K562 (cell line): ENCODE results near the gene ECHDC1. TPM values are rescaled to one million over a fixed set of nuclear protein-coding genes. Genes with fewer than 3 reads are reported as not detected.

Source experiments
- ATAC-seq: fragments of 200-7000 bp; cut with Tn5 transposase; 3 replicates; pipeline ENCODE4 v1.9.1; 2020; ENCODE audit warnings: moderate library complexity
- BruUV-seq: library from RNA; stranded (reverse); fragments of 400-500 nt; replicated peaks from 2 replicates; lab custom pipeline; 2021; lab: Mats Ljungman, UMichigan
- CTCF ChIA-PET: fragments of 300-600 bp; formaldehyde crosslinking; extraction: SDS; loops from one replicate; lab custom pipeline; 2021; ENCODE audit warnings: low intra/inter-chr PET ratio; lab: Yijun Ruan, JAX
- POLR2A ChIA-PET: fragments of 300-600, 350-650 bp; sonication (Branson Sonifier 250); formaldehyde crosslinking; extraction: SDS; loops from one replicate; lab custom pipeline; 2021; ENCODE audit warnings: antibody characterized with exemption, inconsistent platforms; lab: Yijun Ruan, JAX
- DNase-seq, 4 experiments: peaks; one replicate each; pipeline versions ENCODE4 v3.0.0 to v3.0.0-alpha.2; 2011 to 2018; ENCODE audit warnings: low spot score in 3 of 4, mixed read lengths in 3 of 4; ENCODE audit errors: extremely low read depth in 1 of 4
- FAIRE-seq: peaks from 2 replicates; lab custom pipeline; 2011; peaks lifted over from hg19 to GRCh38; lab: Jason Lieb, UNC
- H2AFZ ChIP-seq: 2 replicates; pipeline ENCODE4 v1.6.0; 2011; ENCODE audit warnings: low read depth, low read length, control low read depth, inconsistent platforms
- H3K27ac ChIP-seq: fragments of 200-600 bp; 3 replicates; pipeline ENCODE4 v1.8.0; 2011; ENCODE audit warnings: low read depth, mild to moderate bottlenecking, control low read depth, inconsistent platforms, low read length, moderate library complexity, mixed read lengths; ENCODE audit errors: extremely low read depth
- H3K27me3 ChIP-seq, 2 experiments: fragments of 300-600 bp in 1 of 2; 2 replicates in 1 of 2; 3 replicates in 1 of 2; pipeline versions ENCODE4 v1.6.0 to v1.8.0; 2011; ENCODE audit warnings: inconsistent platforms in 2 of 2, low read length in 2 of 2, mild to moderate bottlenecking in 1 of 2, mixed read lengths in 1 of 2, moderate library complexity in 1 of 2; ENCODE audit not compliant: control insufficient read depth in 2 of 2, insufficient read depth in 2 of 2
- H3K36me3 ChIP-seq: fragments of 300-600 bp; 3 replicates; pipeline ENCODE4 v1.8.0; 2011; ENCODE audit warnings: mild to moderate bottlenecking, low read length, inconsistent platforms; ENCODE audit not compliant: control insufficient read depth, insufficient read depth
- H3K4me1 ChIP-seq, 2 experiments: fragments of 200-600 bp in 1 of 2; replicated peaks in 1 of 2; 2 replicates in 1 of 2; 3 replicates in 1 of 2; pipeline versions ENCODE4 v1.5.1 to v1.8.0; 2011; ENCODE audit warnings: inconsistent platforms in 2 of 2, low read length in 2 of 2, mild to moderate bottlenecking in 1 of 2, mixed read lengths in 1 of 2, moderate library complexity in 1 of 2; ENCODE audit not compliant: control insufficient read depth in 2 of 2, insufficient read depth in 2 of 2
- H3K4me2 ChIP-seq: 2 replicates; pipeline ENCODE4 v1.6.1; 2011; ENCODE audit warnings: low read length, control low read depth, inconsistent platforms, mixed read lengths; ENCODE audit not compliant: insufficient read depth
- H3K4me3 ChIP-seq: fragments of 200-600 bp; sonication (generic), shearing (Covaris generic); 2 replicates; pipeline ENCODE4 v1.5.1; 2016; ENCODE audit warnings: control low read depth, inconsistent platforms
- H3K79me2 ChIP-seq: fragments of 200-600 bp; 3 replicates; pipeline ENCODE4 v1.8.0; 2011; ENCODE audit warnings: low read length, inconsistent platforms; ENCODE audit not compliant: control insufficient read depth, insufficient read depth
- H3K9ac ChIP-seq, 2 experiments: 2 replicates each; pipeline versions ENCODE4 v1.6.0 to v1.6.1; 2011; ENCODE audit warnings: low read depth in 2 of 2, low read length in 2 of 2, control low read depth in 1 of 2, inconsistent platforms in 1 of 2, mild to moderate bottlenecking in 1 of 2, mixed read lengths in 1 of 2; ENCODE audit not compliant: insufficient read depth in 1 of 2
- H3K9me1 ChIP-seq: one replicate; pipeline ENCODE4 v1.6.0; 2011; ENCODE audit warnings: inconsistent platforms, mild to moderate bottlenecking, low read length, moderate library complexity; ENCODE audit not compliant: control insufficient read depth, insufficient read depth
- H3K9me3 ChIP-seq: replicated peaks from 2 replicates; pipeline ENCODE4 v1.5.1; 2011; ENCODE audit warnings: low read depth, low read length, inconsistent platforms; ENCODE audit not compliant: control insufficient read depth, insufficient read depth
- H4K20me1 ChIP-seq: replicated peaks from 2 replicates; pipeline ENCODE4 v1.6.1; 2011; ENCODE audit warnings: low read length, inconsistent platforms, mixed read lengths; ENCODE audit not compliant: control insufficient read depth, insufficient read depth
- GABPB1 ChIP-seq: sonication (generic); formaldehyde crosslinking; IDR thresholded peaks from 2 replicates; pipeline ENCODE4 v1.8.0; 2022; ENCODE audit warnings: mild to moderate bottlenecking, missing genetic modification reagents
- JUN ChIP-seq, 2 experiments: sonication (generic) in 1 of 2; formaldehyde crosslinking in 1 of 2; IDR thresholded peaks; 2 replicates each; pipeline versions ENCODE4 v1.6.1 to v1.8.0; 2012 to 2022; ENCODE audit warnings: borderline replicate concordance in 2 of 2, mild to moderate bottlenecking in 2 of 2, improper control_type of control experiment in 1 of 2, low read depth in 1 of 2, low read length in 1 of 2, missing genetic modification reagents in 1 of 2
- MEIS2 ChIP-seq: fragments of 450-650 bp; IDR thresholded peaks from 2 replicates; pipeline ENCODE4 v1.6.1; 2014; ENCODE audit warnings: mild to moderate bottlenecking; ENCODE audit not compliant: partially characterized antibody
- MTA1 ChIP-seq: fragments of 450-650 bp; IDR thresholded peaks from 2 replicates; pipeline ENCODE4 v1.6.1; 2017; ENCODE audit warnings: borderline replicate concordance
- SAFB2 ChIP-seq: fragments of 200-400 bp; formaldehyde crosslinking; IDR thresholded peaks from 2 replicates; pipeline ENCODE4 v1.6.1; 2018; ENCODE audit warnings: borderline replicate concordance, low read length, low read depth, moderate library complexity; ENCODE audit not compliant: severe bottlenecking
- SIN3A ChIP-seq, 2 experiments: fragments of 150-350 bp in 1 of 2; IDR thresholded peaks; 2 replicates each; pipeline ENCODE4 v1.6.1; 2011 to 2016; ENCODE audit warnings: borderline replicate concordance in 2 of 2, low read depth in 2 of 2, low read length in 2 of 2, mild to moderate bottlenecking in 2 of 2, moderate library complexity in 2 of 2; ENCODE audit not compliant: control insufficient read depth in 1 of 2
- SLC30A9 ChIP-seq: fragments of 250-450 bp; sonication (Bioruptor Pico); IDR thresholded peaks from 2 replicates; pipeline ENCODE4 v1.8.0; 2022; ENCODE audit warnings: mild to moderate bottlenecking, moderate library complexity
- TCFL5 ChIP-seq: fragments of 250-450 bp; sonication (Bioruptor Pico); conservative IDR thresholded peaks from 2 replicates; pipeline ENCODE4 v1.6.1; 2021; ENCODE audit warnings: mild to moderate bottlenecking, moderate library complexity, matching md5 sums
- TEAD2 ChIP-seq: fragments of 450-650 bp; IDR thresholded peaks from 2 replicates; pipeline ENCODE4 v1.6.1; 2016; ENCODE audit warnings: missing genetic modification characterization, control low read depth, missing compliant biosample characterization
- U2AF1 ChIP-seq: fragments of 200-400 bp; formaldehyde crosslinking; optimal IDR thresholded peaks from 2 replicates; pipeline ENCODE3; 2017; ENCODE audit warnings: mild to moderate bottlenecking, low read depth, low read length, moderate library complexity
- ZNF23 ChIP-seq: fragments of 250-450 bp; sonication (Bioruptor Pico); IDR thresholded peaks from 2 replicates; pipeline ENCODE4 v1.4.0; 2020; ENCODE audit warnings: mild to moderate bottlenecking
- ZNF589 ChIP-seq: fragments of 200-800 bp; sonication (Bioruptor generic); IDR thresholded peaks from 2 replicates; pipeline ENCODE4 v1.6.1; 2016; ENCODE audit warnings: low read depth, missing genetic modification characterization, missing compliant biosample characterization
- WGBS: fragments of 100-300 bp; shearing (Covaris generic); methylation state at CpG from one replicate; pipeline ENCODE4 v1.1.6; 2016; ENCODE audit warnings: low coverage, mixed read lengths; ENCODE audit not compliant: insufficient coverage; ENCODE audit errors: missing lambda C conversion rate; 5-methylcytosine and 5-hydroxymethylcytosine counted together
- in situ Hi-C: fragments of 300-500 bp; cut with MboI; formaldehyde crosslinking; loops from 4 replicates; pipeline ENCODE4 v1.15.0; 2018; ENCODE audit warnings: inconsistent platforms, mixed read lengths
- intact Hi-C: fragments of 100-400 bp; cut with micrococcal nuclease; formaldehyde crosslinking; loops from 2 replicates; pipeline ENCODE4 v1.14.2; 2022
- polyA plus RNA-seq, 8 experiments: library from polyadenylated mRNA; depleted of rRNA in 4 of 8; stranded (reverse) in 5 of 8; unstranded in 3 of 8; fragments of >200 nt; fragmentation: Nextera tagmentation in 2 of 8; fragmentation: Illumina TruSeq in 1 of 8; extraction: Ambion mirVana in 2 of 8; extraction: Trizol in 1 of 8; gene quantifications; 2 replicates each; pipeline versions ENCODE4 v1.2.1 to v1.2.3, GENCODE V29; 2011 to 2014; ENCODE audit warnings: inconsistent platforms in 1 of 8, missing spikeins in 1 of 8
- total RNA-seq, 7 experiments: library from RNA; depleted of rRNA in 6 of 7; stranded (reverse); fragments of >200 nt in 6 of 7; fragmentation: Illumina TruSeq in 2 of 7; extraction: Trizol in 2 of 7; gene quantifications; 2 replicates each; pipeline versions ENCODE4 v1.2.1 to v1.2.3, GENCODE V29; 2011 to 2021; ENCODE audit warnings: low replicate concordance in 1 of 7
- TF ChIP-seq, protein P1 (sequence below): fragments of 250-450 bp; sonication (Bioruptor Pico); IDR thresholded peaks from 2 replicates; pipeline ENCODE4 v1.4.0; 2020
- TF ChIP-seq, protein P2 (sequence below), 2 experiments: fragments of 450-650 bp; IDR thresholded peaks; 2 replicates each; pipeline ENCODE4 v1.6.1; 2016
- TF ChIP-seq, protein P3 (sequence below), 2 experiments: fragments of 200-800 bp in 1 of 2; sonication (Bioruptor generic) in 1 of 2; sonication (generic) in 1 of 2; formaldehyde crosslinking in 1 of 2; IDR thresholded peaks in 1 of 2; conservative IDR thresholded peaks in 1 of 2; 2 replicates each; pipeline versions ENCODE4 v1.5.0 to v1.6.1; 2016 to 2020; ENCODE audit warnings: missing compliant biosample characterization in 1 of 2, missing genetic modification characterization in 1 of 2, missing genetic modification reagents in 1 of 2

ECHDC1 gene
- total and polyA plus RNA-seq, 9 of the 15 experiments (the other 6 are each of a cell fraction or from before 2014, with no cell fraction given), result 58.0 to 105 (median 78.6) TPM

DNA sequence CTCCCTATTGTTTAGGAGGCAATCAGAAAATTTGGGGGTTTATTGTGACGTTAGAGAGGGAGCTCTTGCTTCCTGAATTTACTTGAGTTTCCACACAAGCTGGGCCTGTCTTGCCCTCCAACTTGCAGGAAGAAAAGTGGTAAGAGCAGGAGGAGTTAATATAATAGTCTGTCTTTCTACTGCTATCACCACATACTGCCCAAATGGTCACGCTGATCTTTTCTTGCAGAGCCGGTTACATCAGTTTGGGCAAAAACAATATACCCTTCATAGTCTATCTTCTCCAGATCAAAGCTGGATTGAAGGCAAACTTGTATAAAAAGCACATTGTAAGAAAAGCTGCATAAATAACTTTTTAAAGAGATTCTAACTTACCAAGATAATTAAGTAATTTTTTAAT, 46.3 kb upstream of the ECHDC1 start (continued):
- no peak for TF ChIP-seq SAFB2
- no peak for TF ChIP-seq ZNF23 (CRISPR knock-in tag)
- no peak for TF ChIP-seq U2AF1
- TF ChIP-seq SLC30A9, result no peak
- TF ChIP-seq, all 486 proteins: peak for 0

DNA sequence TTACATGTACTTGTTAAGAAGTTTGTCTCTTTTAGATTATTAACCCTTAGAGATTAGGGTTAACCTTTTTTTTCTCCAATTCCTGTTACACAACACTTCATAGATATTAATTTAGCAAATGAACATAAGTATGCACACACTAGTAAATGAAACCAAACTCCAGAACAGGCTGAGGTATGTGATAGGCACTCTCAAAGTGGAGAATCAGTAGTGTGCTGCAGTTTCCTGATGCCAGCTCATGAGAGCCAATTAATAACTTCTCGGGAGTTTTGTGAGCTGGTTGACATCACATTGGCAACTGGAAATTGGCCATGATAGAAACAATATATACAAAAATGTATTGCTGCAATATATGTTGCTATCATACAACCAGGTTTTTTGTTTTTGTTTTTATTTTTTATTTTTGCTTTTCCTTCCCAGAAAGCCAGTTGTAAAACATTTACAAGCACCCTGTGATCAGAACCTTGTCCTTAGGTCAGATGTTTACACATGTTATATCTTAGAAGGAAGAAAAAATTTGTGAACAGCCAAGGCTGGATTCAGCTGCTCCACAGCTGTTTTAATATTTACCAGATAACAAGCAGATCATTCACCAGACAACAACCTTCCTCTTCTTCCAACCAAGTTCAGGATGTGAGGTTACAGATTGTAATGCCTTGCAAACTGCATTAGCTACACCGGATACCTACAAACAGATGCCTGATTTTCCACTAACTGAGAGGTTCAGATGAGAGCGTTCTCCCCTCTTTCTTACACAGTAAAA, 42.4 kb upstream of the ECHDC1 start:
- H3K79me2 ChIP-seq, result no peaks in the 10 kb centered on the region

More for the DNA sequence above, 42.4 kb upstream of the ECHDC1 start:
- H3K4me2 ChIP-seq, result no peak overlapping the region
- intact Hi-C loops (no loop called here), in situ Hi-C loops (no loop called here)
- CTCF ChIA-PET, result no interaction called here
- FAIRE-seq, result no peak
- H2AFZ ChIP-seq, result no peak overlapping the region
- H3K9me1 ChIP-seq, result no peaks in the 10 kb centered on the region
- DNase-seq, result no peak
- no peaks in the 10 kb centered on the region for H3K9me3 ChIP-seq
- ATAC-seq, result no peak
- H3K36me3 ChIP-seq, result no peaks in the 10 kb centered on the region
- TF ChIP-seq MTA1 (no peak), GABPB1 (no peak), JUN (IDR thresholded peaks at IDR 0.05; ENCODE audit: borderline replicate concordance, low read depth, low read length) (no peak), JUN (CRISPR knock-in tag; IDR thresholded peaks at IDR 0.05; ENCODE audit: borderline replicate concordance) (no peak), SIN3A (IDR thresholded peaks at IDR 0.05; ENCODE audit: borderline replicate concordance in 2 of 2, control insufficient read depth in 1 of 2, low read depth in 2 of 2, low read length in 2 of 2) (no peak), TCFL5 (CRISPR knock-in tag) (no peak), ZNF589 (CRISPR knock-in tag) (no peak), U2AF1 (no peak), TEAD2 (tag) (no peak), MEIS2 (no peak)
- TF ChIP-seq, protein P1, sequence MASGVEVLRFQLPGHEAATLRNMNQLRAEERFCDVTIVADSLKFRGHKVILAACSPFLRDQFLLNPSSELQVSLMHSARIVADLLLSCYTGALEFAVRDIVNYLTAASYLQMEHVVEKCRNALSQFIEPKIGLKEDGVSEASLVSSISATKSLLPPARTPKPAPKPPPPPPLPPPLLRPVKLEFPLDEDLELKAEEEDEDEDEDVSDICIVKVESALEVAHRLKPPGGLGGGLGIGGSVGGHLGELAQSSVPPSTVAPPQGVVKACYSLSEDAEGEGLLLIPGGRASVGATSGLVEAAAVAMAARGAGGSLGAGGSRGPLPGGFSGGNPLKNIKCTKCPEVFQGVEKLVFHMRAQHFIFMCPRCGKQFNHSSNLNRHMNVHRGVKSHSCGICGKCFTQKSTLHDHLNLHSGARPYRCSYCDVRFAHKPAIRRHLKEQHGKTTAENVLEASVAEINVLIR (CRISPR knock-in tag), result no peak
- TF ChIP-seq, protein P2, sequence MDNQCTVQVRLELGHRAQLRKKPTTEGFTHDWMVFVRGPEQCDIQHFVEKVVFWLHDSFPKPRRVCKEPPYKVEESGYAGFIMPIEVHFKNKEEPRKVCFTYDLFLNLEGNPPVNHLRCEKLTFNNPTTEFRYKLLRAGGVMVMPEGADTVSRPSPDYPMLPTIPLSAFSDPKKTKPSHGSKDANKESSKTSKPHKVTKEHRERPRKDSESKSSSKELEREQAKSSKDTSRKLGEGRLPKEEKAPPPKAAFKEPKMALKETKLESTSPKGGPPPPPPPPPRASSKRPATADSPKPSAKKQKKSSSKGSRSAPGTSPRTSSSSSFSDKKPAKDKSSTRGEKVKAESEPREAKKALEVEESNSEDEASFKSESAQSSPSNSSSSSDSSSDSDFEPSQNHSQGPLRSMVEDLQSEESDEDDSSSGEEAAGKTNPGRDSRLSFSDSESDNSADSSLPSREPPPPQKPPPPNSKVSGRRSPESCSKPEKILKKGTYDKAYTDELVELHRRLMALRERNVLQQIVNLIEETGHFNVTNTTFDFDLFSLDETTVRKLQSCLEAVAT (IDR thresholded peaks at IDR 0.05), result no peak
- TF ChIP-seq, protein P3, sequence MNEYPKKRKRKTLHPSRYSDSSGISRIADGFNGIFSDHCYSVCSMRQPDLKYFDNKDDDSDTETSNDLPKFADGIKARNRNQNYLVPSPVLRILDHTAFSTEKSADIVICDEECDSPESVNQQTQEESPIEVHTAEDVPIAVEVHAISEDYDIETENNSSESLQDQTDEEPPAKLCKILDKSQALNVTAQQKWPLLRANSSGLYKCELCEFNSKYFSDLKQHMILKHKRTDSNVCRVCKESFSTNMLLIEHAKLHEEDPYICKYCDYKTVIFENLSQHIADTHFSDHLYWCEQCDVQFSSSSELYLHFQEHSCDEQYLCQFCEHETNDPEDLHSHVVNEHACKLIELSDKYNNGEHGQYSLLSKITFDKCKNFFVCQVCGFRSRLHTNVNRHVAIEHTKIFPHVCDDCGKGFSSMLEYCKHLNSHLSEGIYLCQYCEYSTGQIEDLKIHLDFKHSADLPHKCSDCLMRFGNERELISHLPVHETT (CRISPR knock-in tag; conservative IDR thresholded peaks at IDR 0.05 in 1 of 2, IDR thresholded peaks at IDR 0.05 in 1 of 2), result no peak
- H3K4me1 ChIP-seq, result no peaks in the 10 kb centered on the region
- WGBS, result 13% methylated on average over 3 of the region's 3 CpGs
- H3K27me3 ChIP-seq, result no peaks in the 10 kb centered on the region
- BruUV-seq, result no TSS peak
- H3K27ac ChIP-seq, result no peak overlapping the region
- POLR2A ChIA-PET, result no interaction called here
- H3K9ac ChIP-seq, result no peak overlapping the region
- H4K20me1 ChIP-seq, result no peaks in the 10 kb centered on the region
- no peak overlapping the region for H3K4me3 ChIP-seq
